Measurements from ENCODE around the gene TRIOBP. TPM values are rescaled to one million over a fixed set of nuclear protein-coding genes. Genes with fewer than 3 reads are reported as not detected.

TRIOBP gene
- total and polyA plus RNA-seq, 2 of the 13 experiments (the other 11 are each of a cell fraction or from before 2014, with no cell fraction given) = 6.1 to 15.4 TPM

- TF ChIP-seq RBFOX2 (IDR thresholded peaks at IDR 0.05; ENCODE audit: low read depth, low read length) (peak; percentile 83), TFAP4 (IDR thresholded peaks at IDR 0.05; ENCODE audit: borderline replicate concordance, low read depth) (peak; percentile 98), ZNF784 (CRISPR knock-in tag; IDR thresholded peaks at IDR 0.05; ENCODE audit: borderline replicate concordance) (0 out of 2 replicates have a peak, but pooled peaks have one; percentile 39), ZNF18 (CRISPR knock-in tag; IDR thresholded peaks at IDR 0.05; ENCODE audit: insufficient replicate concordance) (no peak), NONO (IDR thresholded peaks at IDR 0.05) (no peak), NONO (CRISPR knock-in tag; conservative IDR thresholded peaks at IDR 0.05) (peak; percentile 41), MAZ (IDR thresholded peaks at IDR 0.05; ENCODE audit: borderline replicate concordance, low read depth, low read length) (no peak; the same call in 1 of the 2 replicates), MAZ (CRISPR knock-in tag; IDR thresholded peaks at IDR 0.05; ENCODE audit: low read depth) (peak; percentile 62; the same call in 1 of the 2 replicates), RAD51 (IDR thresholded peaks at IDR 0.05; ENCODE audit: borderline replicate concordance) (no peak), TCF12 (IDR thresholded peaks at IDR 0.05) (no peak), TCF12 (CRISPR knock-in tag; IDR thresholded peaks at IDR 0.05) (peak; percentile 77; the same call in 1 of the 2 replicates), TGIF2 (CRISPR knock-in tag; IDR thresholded peaks at IDR 0.05) (peak; percentile 81; the same call in 1 of the 2 replicates), ZSCAN22 (CRISPR knock-in tag; IDR thresholded peaks at IDR 0.05) (no peak), ZFX (CRISPR knock-in tag; IDR thresholded peaks at IDR 0.05; ENCODE audit: low read depth) (peak; percentile 58; the same call in 1 of the 2 replicates), ZNF747 (CRISPR knock-in tag; IDR thresholded peaks at IDR 0.05; ENCODE audit: borderline replicate concordance) (peak; percentile 50), ZC3H4 (CRISPR knock-in tag; IDR thresholded peaks at IDR 0.05; ENCODE audit: borderline replicate concordance) (peak; percentile 46; the same call in 1 of the 2 replicates), ZFY (CRISPR knock-in tag; IDR thresholded peaks at IDR 0.05) (no peak; the same call in 1 of the 2 replicates), ZBTB38 (CRISPR knock-in tag; IDR thresholded peaks at IDR 0.05) (peak; percentile 74), ZNF430 (CRISPR knock-in tag; IDR thresholded peaks at IDR 0.05) (peak; percentile 78; the same call in 1 of the 2 replicates), FLYWCH1 (CRISPR knock-in tag; IDR thresholded peaks at IDR 0.05) (0 out of 2 replicates have a peak, but pooled peaks have one; percentile 6), HDAC1 (CRISPR knock-in tag; IDR thresholded peaks at IDR 0.05) (peak; percentile 91), KLF15 (CRISPR knock-in tag; IDR thresholded peaks at IDR 0.05; ENCODE audit: borderline replicate concordance) (no peak), ZNF350 (CRISPR knock-in tag; IDR thresholded peaks at IDR 0.05; ENCODE audit: borderline replicate concordance, low read depth) (peak; percentile 74; the same call in 1 of the 2 replicates), SKI (IDR thresholded peaks at IDR 0.05; ENCODE audit: partially characterized antibody) (peak; percentile 28), ZNF768 (CRISPR knock-in tag; IDR thresholded peaks at IDR 0.05) (no peak), FOXJ3 (CRISPR knock-in tag; IDR thresholded peaks at IDR 0.05; ENCODE audit: borderline replicate concordance) (no peak), ATF3 (CRISPR knock-in tag; IDR thresholded peaks at IDR 0.05) (peak; percentile 58; the same call in 1 of the 2 replicates), ZKSCAN5 (CRISPR knock-in tag; IDR thresholded peaks at IDR 0.05) (no peak)
These were observed 37.6 kb upstream of the TRIOBP start (continued) for GRCh38 chr22:37659066-37659896.
